Gastroesophageal sphincter (tissue), 4 donors: ENCODE data around the gene NME1. TPM values are rescaled to one million over a fixed set of nuclear protein-coding genes. Genes with fewer than 3 reads are reported as not detected.

Source experiments
- ATAC-seq: fragments of 150-250 bp; one replicate; pipeline ENCODE4 v1.9.1; 2016; ENCODE audit warnings: mild to moderate bottlenecking, moderate library complexity
- H3K27ac ChIP-seq, 4 donors: fragments of 200-600 bp; sonication (generic) in 3 of 4; 1 replicate in 3 of 4; 2 replicates in 1 of 4; pipeline ENCODE4 v1.5.1; 2016 to 2019
- H3K27me3 ChIP-seq: fragments of 200-600 bp; sonication (generic); one replicate; pipeline ENCODE4 v1.5.1; 2019
- H3K36me3 ChIP-seq, 2 donors: fragments of 200-600 bp; sonication (generic); one replicate each; pipeline ENCODE4 v1.5.1; 2019; ENCODE audit warnings: control low read depth in 1 of 2
- H3K4me1 ChIP-seq, 3 donors: fragments of 200-600 bp; sonication (generic); 1 replicate in 2 of 3; 2 replicates in 1 of 3; pipeline ENCODE4 v1.5.1; 2016 to 2019; ENCODE audit warnings: control low read depth in 2 of 3
- H3K4me3 ChIP-seq, 2 donors: fragments of 200-600 bp; sonication (generic); one replicate each; pipeline ENCODE4 v1.5.1; 2019; ENCODE audit warnings: mild to moderate bottlenecking in 1 of 2, moderate library complexity in 1 of 2
- H3K9me3 ChIP-seq, 3 donors: fragments of 200-600 bp; sonication (generic); one replicate each; pipeline ENCODE4 v1.5.1; 2017 to 2019; ENCODE audit warnings: control low read depth in 2 of 3
- EP300 ChIP-seq: sonication (generic); formaldehyde crosslinking; IDR thresholded peaks from one replicate; pipeline ENCODE4 v1.6.1; 2017; ENCODE audit warnings: antibody characterized with exemption, mild to moderate bottlenecking
- POLR2A ChIP-seq, 2 donors: fragments of 450-650 bp; IDR thresholded peaks; one replicate each; pipeline ENCODE4 v1.6.1; 2017; ENCODE audit warnings: antibody characterized with exemption in 2 of 2, mild to moderate bottlenecking in 2 of 2, moderate library complexity in 1 of 2
- POLR2AphosphoS5 ChIP-seq: sonication (generic); formaldehyde crosslinking; IDR thresholded peaks from one replicate; pipeline ENCODE4 v1.6.1; 2017; ENCODE audit warnings: antibody characterized with exemption
- total RNA-seq, 4 donors: library from RNA; depleted of rRNA; stranded (reverse); fragments of >200 nt; gene quantifications; one replicate each; pipeline ENCODE4 v1.1.0, GENCODE V29; 2016
- TF ChIP-seq, protein P1 (sequence below), 4 experiments: fragments of 200-600 bp in 2 of 4; fragments of 450-650 bp in 2 of 4; sonication (generic) in 1 of 4; IDR thresholded peaks; one replicate each; pipeline ENCODE4 v1.5.1; 2017 to 2019; ENCODE audit warnings: antibody characterized with exemption in 4 of 4, mild to moderate bottlenecking in 2 of 4, moderate library complexity in 2 of 4

The NME1 gene
- total RNA-seq, 4 donors from 2014 or later, result 9.7 to 37.1 (median 29.1) TPM

DNA sequence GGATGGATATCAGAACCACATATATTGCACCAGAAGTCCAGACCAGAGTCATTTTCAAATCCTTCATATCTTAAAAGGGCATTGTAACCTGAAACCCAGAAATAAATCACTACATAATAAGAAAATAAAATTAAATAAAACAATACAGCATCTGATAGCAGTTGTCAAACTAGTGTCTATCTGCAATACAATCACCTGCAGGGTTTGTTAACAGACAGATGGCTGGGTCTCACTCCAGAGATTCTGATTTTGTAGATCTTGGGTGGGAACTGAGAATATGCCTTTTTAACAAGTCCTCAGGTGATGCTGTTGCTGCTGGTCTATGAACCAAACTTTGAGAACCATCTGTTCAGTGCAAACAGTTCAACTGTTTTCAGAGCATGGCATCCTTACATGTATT, 50.5 kb downstream of the NME1 start:
- no peaks in the 10 kb centered on the region for H3K27me3 ChIP-seq
- H3K4me3 ChIP-seq, result no peak overlapping the region
- H3K9me3 ChIP-seq, result no peaks in the 10 kb centered on the region
- peaks cover 0 to 6% (median 0%) of the 10 kb centered on the region in 3 donors for H3K4me1 ChIP-seq
- no peak for ATAC-seq
- H3K36me3 ChIP-seq, result peaks cover 4 to 98% of the 10 kb centered on the region in 2 donors
- no peak overlapping the region for H3K27ac ChIP-seq
- TF ChIP-seq, protein P1, sequence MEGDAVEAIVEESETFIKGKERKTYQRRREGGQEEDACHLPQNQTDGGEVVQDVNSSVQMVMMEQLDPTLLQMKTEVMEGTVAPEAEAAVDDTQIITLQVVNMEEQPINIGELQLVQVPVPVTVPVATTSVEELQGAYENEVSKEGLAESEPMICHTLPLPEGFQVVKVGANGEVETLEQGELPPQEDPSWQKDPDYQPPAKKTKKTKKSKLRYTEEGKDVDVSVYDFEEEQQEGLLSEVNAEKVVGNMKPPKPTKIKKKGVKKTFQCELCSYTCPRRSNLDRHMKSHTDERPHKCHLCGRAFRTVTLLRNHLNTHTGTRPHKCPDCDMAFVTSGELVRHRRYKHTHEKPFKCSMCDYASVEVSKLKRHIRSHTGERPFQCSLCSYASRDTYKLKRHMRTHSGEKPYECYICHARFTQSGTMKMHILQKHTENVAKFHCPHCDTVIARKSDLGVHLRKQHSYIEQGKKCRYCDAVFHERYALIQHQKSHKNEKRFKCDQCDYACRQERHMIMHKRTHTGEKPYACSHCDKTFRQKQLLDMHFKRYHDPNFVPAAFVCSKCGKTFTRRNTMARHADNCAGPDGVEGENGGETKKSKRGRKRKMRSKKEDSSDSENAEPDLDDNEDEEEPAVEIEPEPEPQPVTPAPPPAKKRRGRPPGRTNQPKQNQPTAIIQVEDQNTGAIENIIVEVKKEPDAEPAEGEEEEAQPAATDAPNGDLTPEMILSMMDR (IDR thresholded peaks at IDR 0.05), result no peak
- TF ChIP-seq EP300, result no peak
- TF ChIP-seq POLR2AphosphoS5, result no peak
- TF ChIP-seq POLR2A (IDR thresholded peaks at IDR 0.05), result no peak

Other genes with a start within 250 kb of the NME1 start
- gene SPAG9, start 32.7 kb upstream of the NME1 start, total RNA-seq, result 100 to 1,000 TPM in 1 of 4 donors, 10 to 100 TPM in 3; 85.2 to 110 (median 94.3) TPM
- 100 to 1,000 TPM; 321 to 410 (median 361) TPM for gene NME2, start 12.9 kb downstream of the NME1 start, total RNA-seq
- 10 to 100 TPM in 3 of 4 donors, 1 to 10 TPM in 1; 7.3 to 19.9 (median 13.1) TPM for gene MBTD1, start 106.5 kb downstream of the NME1 start, total RNA-seq
- 10 to 100 TPM; 24.7 to 51.6 (median 31.1) TPM for gene UTP18, start 107.0 kb downstream of the NME1 start, total RNA-seq